H9 (cell line): ENCODE measurements around the gene PAX9. TPM values are rescaled to one million over a fixed set of nuclear protein-coding genes. Genes with fewer than 3 reads are reported as not detected.

Experiments used
- DNase-seq: peaks from one replicate; pipeline ENCODE4 v3.0.0-alpha.2; 2017
- H2AFZ ChIP-seq: one replicate; pipeline ENCODE4 v1.6.1; 2013; ENCODE audit warnings: mild to moderate bottlenecking, low read length, control low read depth, moderate library complexity
- H2AK5ac ChIP-seq: 2 replicates; pipeline ENCODE4 v1.6.1; 2013; ENCODE audit warnings: low read length, control low read depth, mixed read lengths; ENCODE audit not compliant: insufficient read length
- H2BK120ac ChIP-seq: one replicate; pipeline ENCODE4 v1.6.1; 2013; ENCODE audit warnings: low read depth, mild to moderate bottlenecking, low read length, control low read depth, inconsistent platforms; ENCODE audit not compliant: poor library complexity, severe bottlenecking
- H2BK12ac ChIP-seq: 2 replicates; pipeline ENCODE4 v1.6.1; 2013; ENCODE audit warnings: low read length, control low read depth, mixed read lengths, low read depth; ENCODE audit not compliant: insufficient read length
- H2BK15ac ChIP-seq: 2 replicates; pipeline ENCODE4 v1.6.1; 2013; ENCODE audit warnings: low read depth, low read length, control low read depth
- H2BK20ac ChIP-seq: one replicate; pipeline ENCODE4 v1.6.1; 2013; ENCODE audit warnings: low read depth, mild to moderate bottlenecking, low read length, control low read depth, inconsistent platforms; ENCODE audit not compliant: poor library complexity, severe bottlenecking
- H2BK5ac ChIP-seq: 2 replicates; pipeline ENCODE4 v1.6.1; 2013; ENCODE audit warnings: low read length, control low read depth, mixed read lengths; ENCODE audit not compliant: insufficient read length
- H3K14ac ChIP-seq: 2 replicates; pipeline ENCODE4 v1.6.1; 2013; ENCODE audit warnings: low read length, control low read depth; ENCODE audit not compliant: insufficient read depth
- H3K18ac ChIP-seq: 2 replicates; pipeline ENCODE4 v1.6.1; 2013; ENCODE audit warnings: low read depth, mild to moderate bottlenecking, mixed read lengths, low read length, control low read depth; ENCODE audit not compliant: insufficient read length
- H3K23ac ChIP-seq: 2 replicates; pipeline ENCODE4 v1.6.1; 2013; ENCODE audit warnings: low read length, control low read depth, mixed read lengths, low read depth; ENCODE audit not compliant: insufficient read length
- H3K23me2 ChIP-seq: 2 replicates; pipeline ENCODE4 v1.6.1; 2013; ENCODE audit warnings: low read depth, mild to moderate bottlenecking, mixed read lengths, low read length, control low read depth; ENCODE audit not compliant: insufficient read length, poor library complexity, severe bottlenecking
- H3K27ac ChIP-seq: 2 replicates; pipeline ENCODE4 v1.5.1; 2013; ENCODE audit warnings: low read length, control low read depth, mixed read lengths, low read depth; ENCODE audit not compliant: insufficient read length
- H3K27me3 ChIP-seq: 2 replicates; pipeline ENCODE4 v1.6.1; 2013; ENCODE audit warnings: low read length, control low read depth, inconsistent platforms; ENCODE audit not compliant: insufficient read depth
- H3K4ac ChIP-seq: 2 replicates; pipeline ENCODE4 v1.6.1; 2013; ENCODE audit warnings: low read depth, mild to moderate bottlenecking, control low read depth, inconsistent platforms, low read length, moderate library complexity
- H3K4me1 ChIP-seq: 2 replicates; pipeline ENCODE4 v1.6.1; 2013; ENCODE audit warnings: low read length, control low read depth, inconsistent platforms; ENCODE audit not compliant: insufficient read depth
- H3K4me2 ChIP-seq: 2 replicates; pipeline ENCODE4 v1.6.1; 2013; ENCODE audit warnings: low read length, control low read depth, mixed read lengths; ENCODE audit not compliant: insufficient read length, insufficient read depth
- H3K56ac ChIP-seq: 2 replicates; pipeline ENCODE4 v1.6.1; 2013; ENCODE audit warnings: low read depth, mild to moderate bottlenecking, mixed read lengths, low read length, control low read depth; ENCODE audit not compliant: insufficient read length
- H3K79me1 ChIP-seq: 2 replicates; pipeline ENCODE4 v1.6.1; 2013; ENCODE audit warnings: low read depth, mild to moderate bottlenecking, moderate library complexity, low read length, control low read depth, inconsistent platforms; ENCODE audit not compliant: insufficient read depth, poor library complexity, severe bottlenecking
- H3K79me2 ChIP-seq: 2 replicates; pipeline ENCODE4 v1.6.1; 2013; ENCODE audit warnings: low read length, control low read depth, inconsistent platforms; ENCODE audit not compliant: insufficient read depth
- H3K9ac ChIP-seq: 2 replicates; pipeline ENCODE4 v1.6.1; 2013; ENCODE audit warnings: low read length, control low read depth, mixed read lengths; ENCODE audit not compliant: insufficient read length; ENCODE audit errors: extremely low read depth
- H3K9me3 ChIP-seq: one replicate; pipeline ENCODE4 v1.6.1; 2013; ENCODE audit warnings: low read depth, low read length, inconsistent platforms; ENCODE audit not compliant: control insufficient read depth
- H3T11ph ChIP-seq: one replicate; pipeline ENCODE4 v1.6.1; 2013; ENCODE audit warnings: mild to moderate bottlenecking, low read length, control low read depth, inconsistent platforms
- H4K20me1 ChIP-seq: one replicate; pipeline ENCODE4 v1.6.1; 2013; ENCODE audit not compliant: control insufficient read depth, insufficient read length, insufficient read depth
- H4K5ac ChIP-seq: 2 replicates; pipeline ENCODE4 v1.6.1; 2013; ENCODE audit warnings: low read depth, mild to moderate bottlenecking, mixed read lengths, low read length, control low read depth; ENCODE audit not compliant: insufficient read length
- H4K8ac ChIP-seq: replicated peaks from 2 replicates; pipeline ENCODE4 v1.6.1; 2013; ENCODE audit warnings: low read length, control low read depth, mixed read lengths, low read depth; ENCODE audit not compliant: insufficient read length
- H4K91ac ChIP-seq: 2 replicates; pipeline ENCODE4 v1.6.1; 2013; ENCODE audit warnings: low read depth, mild to moderate bottlenecking, moderate library complexity, mixed read lengths, low read length, control low read depth; ENCODE audit not compliant: insufficient read length
- H3K27ac Mint-ChIP-seq, 3 experiments: 2 replicates in 2 of 3; 3 replicates in 1 of 3; pipeline ENCODE4 v1.8.0; 2020 to 2021; ENCODE audit warnings: mixed read lengths in 3 of 3, mild to moderate bottlenecking in 1 of 3, moderate library complexity in 1 of 3
- H3K27me3 Mint-ChIP-seq: 2 replicates; pipeline ENCODE4 v1.8.0; 2021; ENCODE audit warnings: low read depth, mild to moderate bottlenecking, moderate library complexity, mixed read lengths
- H3K36me3 Mint-ChIP-seq, 3 experiments: 2 replicates in 2 of 3; 3 replicates in 1 of 3; pipeline ENCODE4 v1.8.0; 2020 to 2021; ENCODE audit warnings: low read depth in 3 of 3, mixed read lengths in 3 of 3; ENCODE audit not compliant: insufficient read depth in 1 of 3
- H3K4me1 Mint-ChIP-seq, 2 experiments: 2 replicates each; pipeline ENCODE4 v1.8.0; 2020; ENCODE audit warnings: mixed read lengths in 2 of 2
- H3K4me3 Mint-ChIP-seq, 2 experiments: 2 replicates in 1 of 2; 3 replicates in 1 of 2; pipeline ENCODE4 v1.8.0; 2020 to 2021; ENCODE audit warnings: mild to moderate bottlenecking in 2 of 2, mixed read lengths in 2 of 2, moderate library complexity in 1 of 2
- H3K9me3 Mint-ChIP-seq, 2 experiments: 2 replicates in 1 of 2; 3 replicates in 1 of 2; pipeline ENCODE4 v1.8.0; 2020; ENCODE audit warnings: mild to moderate bottlenecking in 2 of 2, mixed read lengths in 2 of 2, moderate library complexity in 1 of 2
- WGBS: extraction: QIAGEN DNeasy Blood & Tissue Kit; methylation state at CpG from one replicate; pipeline ENCODE4 v1.1.7; 2013; ENCODE audit warnings: missing lambda C conversion rate, low lambda C conversion rate, mixed read lengths; ENCODE audit not compliant: insufficient read length; ENCODE audit errors: extremely low coverage; 5-methylcytosine and 5-hydroxymethylcytosine counted together
- total RNA-seq: library from RNA; stranded (reverse); gene quantifications from 2 replicates; pipeline ENCODE4 v1.2.1, GENCODE V29; 2021
- TF ChIP-seq, protein P1 (sequence below): fragments of 200-600 bp; sonication (generic); conservative IDR thresholded peaks from 3 replicates; pipeline ENCODE4 v1.8.0; 2021; ENCODE audit warnings: antibody characterized with exemption, mild to moderate bottlenecking

Gene PAX9
- total RNA-seq, 1 experiment from 2014 or later, result not detected

DNA sequence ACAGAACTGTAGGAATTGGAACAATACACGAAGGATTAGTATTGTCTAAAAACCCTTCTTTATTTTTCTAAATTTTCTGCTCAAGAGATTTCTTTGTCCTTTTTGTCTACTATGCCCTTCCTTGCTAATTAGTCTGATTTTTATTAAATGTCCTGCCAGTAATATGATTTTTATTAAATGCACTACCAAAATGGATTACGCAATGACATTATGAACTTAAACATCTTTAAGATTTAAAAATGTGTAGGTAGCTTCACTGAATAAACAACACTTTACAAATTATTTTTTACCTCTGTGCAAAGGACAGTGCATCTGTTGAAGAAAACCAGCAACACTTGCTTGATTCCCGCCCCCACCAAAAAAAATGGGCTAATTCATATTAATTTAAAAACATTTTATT lies 8.2 kb upstream of the PAX9 start:
- no peak for DNase-seq
- Histone ChIP-seq H3K9ac (no peak overlapping the region), H3K4me2 (no peak overlapping the region), H2AFZ (no peak overlapping the region), H3K9me3 (no peaks in the 10 kb centered on the region), H2BK20ac (no peak overlapping the region), H2BK5ac (no peak overlapping the region), H4K91ac (no peak overlapping the region), H3K4ac (no peak overlapping the region), H3K27me3 (peaks cover 93% of the 10 kb centered on the region), H2AK5ac (no peak overlapping the region), H3K14ac (no peak overlapping the region), H4K8ac (no peak overlapping the region), H3K23me2 (peaks cover under 1% of the 10 kb centered on the region), H2BK15ac (no peak overlapping the region), H3T11ph (no peak overlapping the region), H2BK120ac (no peak overlapping the region), H3K79me1 (no peaks in the 10 kb centered on the region), H4K20me1 (no peaks in the 10 kb centered on the region), H3K79me2 (no peaks in the 10 kb centered on the region), H3K23ac (no peak overlapping the region), H4K5ac (no peak overlapping the region), H3K27ac (no peak overlapping the region), H3K18ac (no peak overlapping the region), H2BK12ac (no peak overlapping the region), H3K4me1 (no peaks in the 10 kb centered on the region), H3K56ac (no peak overlapping the region)
- TF ChIP-seq, protein P1, sequence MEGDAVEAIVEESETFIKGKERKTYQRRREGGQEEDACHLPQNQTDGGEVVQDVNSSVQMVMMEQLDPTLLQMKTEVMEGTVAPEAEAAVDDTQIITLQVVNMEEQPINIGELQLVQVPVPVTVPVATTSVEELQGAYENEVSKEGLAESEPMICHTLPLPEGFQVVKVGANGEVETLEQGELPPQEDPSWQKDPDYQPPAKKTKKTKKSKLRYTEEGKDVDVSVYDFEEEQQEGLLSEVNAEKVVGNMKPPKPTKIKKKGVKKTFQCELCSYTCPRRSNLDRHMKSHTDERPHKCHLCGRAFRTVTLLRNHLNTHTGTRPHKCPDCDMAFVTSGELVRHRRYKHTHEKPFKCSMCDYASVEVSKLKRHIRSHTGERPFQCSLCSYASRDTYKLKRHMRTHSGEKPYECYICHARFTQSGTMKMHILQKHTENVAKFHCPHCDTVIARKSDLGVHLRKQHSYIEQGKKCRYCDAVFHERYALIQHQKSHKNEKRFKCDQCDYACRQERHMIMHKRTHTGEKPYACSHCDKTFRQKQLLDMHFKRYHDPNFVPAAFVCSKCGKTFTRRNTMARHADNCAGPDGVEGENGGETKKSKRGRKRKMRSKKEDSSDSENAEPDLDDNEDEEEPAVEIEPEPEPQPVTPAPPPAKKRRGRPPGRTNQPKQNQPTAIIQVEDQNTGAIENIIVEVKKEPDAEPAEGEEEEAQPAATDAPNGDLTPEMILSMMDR, result no peak
- H3K27ac Mint-ChIP-seq, result no peak overlapping the region
- WGBS, result no CpG with 5 or more reads among the region's 3 CpGs
- H3K9me3 Mint-ChIP-seq, result peaks cover 0 to 10% of the 10 kb centered on the region in 2 experiments; a peak in 1 of 5 replicates
- peaks cover 100% of the 10 kb centered on the region for H3K27me3 Mint-ChIP-seq
- peaks cover 4 to 34% of the 10 kb centered on the region in 2 experiments for H3K4me1 Mint-ChIP-seq
- H3K36me3 Mint-ChIP-seq, result no peaks in the 10 kb centered on the region; a peak in 1 of 7 replicates
- H3K4me3 Mint-ChIP-seq, result no peak overlapping the region
